Embryonic facial prominence (tissue), 1 donor: ENCODE results near the gene PTGS1.
"Not testable (repeated sequence)": the region's sequence is repeated elsewhere in the genome, so short reads cannot be mapped to it uniquely, and the experiment has no call there.

Experiments used
- DNase-seq: peaks from one replicate; pipeline ENCODE4 v3.0.0-alpha.2; 2016; ENCODE audit errors: extremely low spot score

Gene PTGS1

GRCh38 chr9:122347348-122348287, 23.2 kb upstream of the PTGS1 start:
- DNase-seq = no peak

- DNase-seq = no peak
Measured at GRCh38 chr9:122348288-122348777, 22.5 kb upstream of the PTGS1 start.

GRCh38 chr9:122348791-122349190, 22.0 kb upstream of the PTGS1 start:
- DNase-seq = no peak

GRCh38 chr9:122349201-122349600, 21.6 kb upstream of the PTGS1 start:
- DNase-seq = no peak

GRCh38 chr9:122350577-122351355, 20.1 kb upstream of the PTGS1 start:
- DNase-seq = peak; percentile 51

- DNase-seq = no peak
Measured at GRCh38 chr9:122354536-122355199, 16.2 kb upstream of the PTGS1 start.

GRCh38 chr9:122355336-122355875, 15.4 kb upstream of the PTGS1 start:
- DNase-seq = no peak

GRCh38 chr9:122356627-122357026, 14.2 kb upstream of the PTGS1 start:
- DNase-seq = no peak

- no peak for DNase-seq
Measured at GRCh38 chr9:122360891-122361290, 9.9 kb upstream of the PTGS1 start.

- not testable (repeated sequence) for DNase-seq
Measured at GRCh38 chr9:122363131-122363530, 7.7 kb upstream of the PTGS1 start.

GRCh38 chr9:122364117-122364782, 6.6 kb upstream of the PTGS1 start:
- no peak for DNase-seq

GRCh38 chr9:122364783-122365150, 6.1 kb upstream of the PTGS1 start:
- DNase-seq = no peak

GRCh38 chr9:122366074-122366660, 4.7 kb upstream of the PTGS1 start:
- no peak for DNase-seq

GRCh38 chr9:122367065-122367464, 3.8 kb upstream of the PTGS1 start:
- DNase-seq = no peak

- DNase-seq = no peak
Measured at GRCh38 chr9:122367774-122368460, 2.9 kb upstream of the PTGS1 start.

GRCh38 chr9:122368642-122369041, 2.2 kb upstream of the PTGS1 start:
- DNase-seq = no peak

GRCh38 chr9:122370303-122370702, 521 bp upstream of the PTGS1 start:
- DNase-seq = no peak

GRCh38 chr9:122371846-122372245, 1.0 kb downstream of the PTGS1 start:
- no peak for DNase-seq

- DNase-seq = no peak
Measured at GRCh38 chr9:122372856-122373845, 2.3 kb downstream of the PTGS1 start.
